Loucy (cell line): ENCODE data around the gene GFY.

Source experiments
- H2AFZ ChIP-seq: fragments of 200-600 bp; sonication (generic); 2 replicates; pipeline ENCODE4 v1.6.0; 2016; ENCODE audit warnings: antibody characterized with exemption, mild to moderate bottlenecking, low read length, moderate library complexity
- H3F3A ChIP-seq: fragments of 200-600 bp; 2 replicates; pipeline ENCODE4 v1.6.0; 2016; ENCODE audit warnings: antibody characterized with exemption, low read depth, mild to moderate bottlenecking
- H3K27me3 ChIP-seq: fragments of 200-600 bp; sonication (generic); 2 replicates; pipeline ENCODE4 v1.6.1; 2014; ENCODE audit warnings: low read length, mild to moderate bottlenecking; ENCODE audit not compliant: insufficient read depth, poor library complexity, severe bottlenecking
- H3K36me3 ChIP-seq: fragments of 200-600 bp; sonication (generic); 2 replicates; pipeline ENCODE4 v1.6.1; 2016; ENCODE audit warnings: low read length; ENCODE audit not compliant: insufficient read depth
- H3K4me1 ChIP-seq: fragments of 200-600 bp; sonication (generic); 2 replicates; pipeline ENCODE4 v1.5.1; 2014; ENCODE audit warnings: low read length, mild to moderate bottlenecking; ENCODE audit not compliant: insufficient read depth, poor library complexity, severe bottlenecking
- H3K4me2 ChIP-seq: fragments of 200-600 bp; sonication (generic); 2 replicates; pipeline ENCODE4 v1.6.0; 2014; ENCODE audit warnings: antibody characterized with exemption, low read length, low read depth, mild to moderate bottlenecking; ENCODE audit not compliant: poor library complexity, severe bottlenecking
- H3K4me3 ChIP-seq: fragments of 200-600 bp; sonication (generic); 2 replicates; pipeline ENCODE4 v1.5.1; 2014; ENCODE audit warnings: low read length, mild to moderate bottlenecking, mixed read lengths; ENCODE audit not compliant: poor library complexity, severe bottlenecking
- H3K79me2 ChIP-seq: fragments of 200-600 bp; sonication (generic); 2 replicates; pipeline ENCODE4 v1.6.1; 2014; ENCODE audit warnings: low read length; ENCODE audit not compliant: insufficient read depth
- H3K9ac ChIP-seq: fragments of 200-600 bp; sonication (generic); 2 replicates; pipeline ENCODE4 v1.6.0; 2014; ENCODE audit warnings: mild to moderate bottlenecking, low read depth, low read length, moderate library complexity; ENCODE audit not compliant: poor library complexity, severe bottlenecking
- H3K9me2 ChIP-seq: fragments of 200-600 bp; sonication (generic); replicated peaks from 2 replicates; pipeline ENCODE4 v1.6.1; 2016; ENCODE audit warnings: low read depth, low read length, mixed read lengths
- H3K9me3 ChIP-seq: fragments of 200-600 bp; sonication (generic); 2 replicates; pipeline ENCODE4 v1.6.1; 2014; ENCODE audit warnings: mild to moderate bottlenecking, antibody characterized with exemption, low read length, low read depth; ENCODE audit not compliant: insufficient read depth
- H4K20me1 ChIP-seq: fragments of 200-600 bp; sonication (generic); 2 replicates; pipeline ENCODE4 v1.6.0; 2014; ENCODE audit warnings: antibody characterized with exemption, low read length, mild to moderate bottlenecking; ENCODE audit not compliant: insufficient read depth, poor library complexity, severe bottlenecking
- CTCF ChIP-seq: fragments of 200-600 bp; sonication (generic); conservative IDR thresholded peaks from 2 replicates; pipeline ENCODE4 v1.5.1; 2014; ENCODE audit warnings: mild to moderate bottlenecking, antibody characterized with exemption, low read length
- EZH2phosphoT487 ChIP-seq: fragments of 200-600 bp; IDR thresholded peaks from 2 replicates; pipeline ENCODE4 v1.6.1; 2018; ENCODE audit warnings: antibody characterized with exemption, mild to moderate bottlenecking, moderate library complexity, borderline replicate concordance

GFY gene

GRCh38 chr19:49453757-49454240 is 28.6 kb downstream of the GFY start:
- Histone ChIP-seq H3K79me2 (peaks cover 50% of the 10 kb centered on the region), H3K27me3 (no peaks in the 10 kb centered on the region), H3K36me3 (no peaks in the 10 kb centered on the region; the same call in 1 of the 2 replicates), H3K9ac (peak overlapping the region; percentile 99), H2AFZ (peak overlapping the region; percentile 20; the same call in 1 of the 2 replicates), H4K20me1 (peaks cover 3% of the 10 kb centered on the region), H3K9me3 (no peaks in the 10 kb centered on the region), H3K4me2 (peak overlapping the region; percentile 81), H3K4me1 (peaks cover 28% of the 10 kb centered on the region), H3F3A (no peaks in the 10 kb centered on the region), H3K9me2 (no peaks in the 10 kb centered on the region), H3K4me3 (peak overlapping the region; percentile 97)
- TF ChIP-seq EZH2phosphoT487 (no peak), CTCF (no peak)

GRCh38 chr19:49455773-49456172 is 30.6 kb downstream of the GFY start:
- Histone ChIP-seq H3K4me2 (no peak overlapping the region), H4K20me1 (no peaks in the 10 kb centered on the region), H3F3A (no peaks in the 10 kb centered on the region), H3K4me1 (peaks cover 21% of the 10 kb centered on the region), H3K9me3 (no peaks in the 10 kb centered on the region), H3K79me2 (peaks cover 37% of the 10 kb centered on the region), H3K9ac (no peak overlapping the region), H3K9me2 (no peaks in the 10 kb centered on the region), H3K27me3 (no peaks in the 10 kb centered on the region), H2AFZ (no peak overlapping the region), H3K36me3 (no peaks in the 10 kb centered on the region), H3K4me3 (no peak overlapping the region)
- no peak for TF ChIP-seq CTCF
- no peak for TF ChIP-seq EZH2phosphoT487

GRCh38 chr19:49456326-49456725 is 31.1 kb downstream of the GFY start:
- no peak overlapping the region for H3K9ac ChIP-seq
- TF ChIP-seq EZH2phosphoT487 = no peak
- no peak for TF ChIP-seq CTCF
- peaks cover 31% of the 10 kb centered on the region for H3K79me2 ChIP-seq
- no peak overlapping the region for H2AFZ ChIP-seq
- H3K4me3 ChIP-seq = no peak overlapping the region
- no peaks in the 10 kb centered on the region for H4K20me1 ChIP-seq
- no peaks in the 10 kb centered on the region for H3K27me3 ChIP-seq
- no peaks in the 10 kb centered on the region for H3F3A ChIP-seq
- no peak overlapping the region for H3K4me2 ChIP-seq
- H3K36me3 ChIP-seq = no peaks in the 10 kb centered on the region
- no peaks in the 10 kb centered on the region for H3K9me2 ChIP-seq
- no peaks in the 10 kb centered on the region for H3K9me3 ChIP-seq
- peaks cover 21% of the 10 kb centered on the region for H3K4me1 ChIP-seq
